K562 (cell line): Measurements from ENCODE around the gene LRRC41. TPM values are rescaled to one million over a fixed set of nuclear protein-coding genes. Genes with fewer than 3 reads are reported as not detected.

Experiments
- ATAC-seq: fragments of 200-7000 bp; cut with Tn5 transposase; 3 replicates; pipeline ENCODE4 v1.9.1; 2020; ENCODE audit warnings: moderate library complexity
- BruUV-seq: library from RNA; stranded (reverse); fragments of 400-500 nt; replicated peaks from 2 replicates; lab custom pipeline; 2021; lab: Mats Ljungman, UMichigan
- CTCF ChIA-PET: fragments of 300-600 bp; formaldehyde crosslinking; extraction: SDS; loops from one replicate; lab custom pipeline; 2021; ENCODE audit warnings: low intra/inter-chr PET ratio; lab: Yijun Ruan, JAX
- POLR2A ChIA-PET: fragments of 300-600, 350-650 bp; sonication (Branson Sonifier 250); formaldehyde crosslinking; extraction: SDS; loops from one replicate; lab custom pipeline; 2021; ENCODE audit warnings: antibody characterized with exemption, inconsistent platforms; lab: Yijun Ruan, JAX
- DNase-seq, 4 experiments: peaks; one replicate each; pipeline versions ENCODE4 v3.0.0 to v3.0.0-alpha.2; 2011 to 2018; ENCODE audit warnings: low spot score in 3 of 4, mixed read lengths in 3 of 4; ENCODE audit errors: extremely low read depth in 1 of 4
- FAIRE-seq: peaks from 2 replicates; lab custom pipeline; 2011; peaks lifted over from hg19 to GRCh38; lab: Jason Lieb, UNC
- H2AFZ ChIP-seq: 2 replicates; pipeline ENCODE4 v1.6.0; 2011; ENCODE audit warnings: low read depth, low read length, control low read depth, inconsistent platforms
- H3K27ac ChIP-seq: fragments of 200-600 bp; 3 replicates; pipeline ENCODE4 v1.8.0; 2011; ENCODE audit warnings: low read depth, mild to moderate bottlenecking, control low read depth, inconsistent platforms, low read length, moderate library complexity, mixed read lengths; ENCODE audit errors: extremely low read depth
- H3K27me3 ChIP-seq, 2 experiments: fragments of 300-600 bp in 1 of 2; 2 replicates in 1 of 2; 3 replicates in 1 of 2; pipeline versions ENCODE4 v1.6.0 to v1.8.0; 2011; ENCODE audit warnings: inconsistent platforms in 2 of 2, low read length in 2 of 2, mild to moderate bottlenecking in 1 of 2, mixed read lengths in 1 of 2, moderate library complexity in 1 of 2; ENCODE audit not compliant: control insufficient read depth in 2 of 2, insufficient read depth in 2 of 2
- H3K36me3 ChIP-seq: fragments of 300-600 bp; 3 replicates; pipeline ENCODE4 v1.8.0; 2011; ENCODE audit warnings: mild to moderate bottlenecking, low read length, inconsistent platforms; ENCODE audit not compliant: control insufficient read depth, insufficient read depth
- H3K4me1 ChIP-seq, 2 experiments: fragments of 200-600 bp in 1 of 2; replicated peaks in 1 of 2; 2 replicates in 1 of 2; 3 replicates in 1 of 2; pipeline versions ENCODE4 v1.5.1 to v1.8.0; 2011; ENCODE audit warnings: inconsistent platforms in 2 of 2, low read length in 2 of 2, mild to moderate bottlenecking in 1 of 2, mixed read lengths in 1 of 2, moderate library complexity in 1 of 2; ENCODE audit not compliant: control insufficient read depth in 2 of 2, insufficient read depth in 2 of 2
- H3K4me2 ChIP-seq: 2 replicates; pipeline ENCODE4 v1.6.1; 2011; ENCODE audit warnings: low read length, control low read depth, inconsistent platforms, mixed read lengths; ENCODE audit not compliant: insufficient read depth
- H3K4me3 ChIP-seq: fragments of 200-600 bp; sonication (generic), shearing (Covaris generic); 2 replicates; pipeline ENCODE4 v1.5.1; 2016; ENCODE audit warnings: control low read depth, inconsistent platforms
- H3K79me2 ChIP-seq: fragments of 200-600 bp; 3 replicates; pipeline ENCODE4 v1.8.0; 2011; ENCODE audit warnings: low read length, inconsistent platforms; ENCODE audit not compliant: control insufficient read depth, insufficient read depth
- H3K9ac ChIP-seq, 2 experiments: 2 replicates each; pipeline versions ENCODE4 v1.6.0 to v1.6.1; 2011; ENCODE audit warnings: low read depth in 2 of 2, low read length in 2 of 2, control low read depth in 1 of 2, inconsistent platforms in 1 of 2, mild to moderate bottlenecking in 1 of 2, mixed read lengths in 1 of 2; ENCODE audit not compliant: insufficient read depth in 1 of 2
- H3K9me1 ChIP-seq: one replicate; pipeline ENCODE4 v1.6.0; 2011; ENCODE audit warnings: inconsistent platforms, mild to moderate bottlenecking, low read length, moderate library complexity; ENCODE audit not compliant: control insufficient read depth, insufficient read depth
- H3K9me3 ChIP-seq: replicated peaks from 2 replicates; pipeline ENCODE4 v1.5.1; 2011; ENCODE audit warnings: low read depth, low read length, inconsistent platforms; ENCODE audit not compliant: control insufficient read depth, insufficient read depth
- H4K20me1 ChIP-seq: replicated peaks from 2 replicates; pipeline ENCODE4 v1.6.1; 2011; ENCODE audit warnings: low read length, inconsistent platforms, mixed read lengths; ENCODE audit not compliant: control insufficient read depth, insufficient read depth
- ARID1B ChIP-seq: fragments of 450-650 bp; IDR thresholded peaks from 2 replicates; pipeline ENCODE4 v1.6.1; 2016; ENCODE audit warnings: antibody characterized with exemption, mild to moderate bottlenecking, inconsistent platforms
- CCAR2 ChIP-seq: fragments of 200-400 bp; formaldehyde crosslinking; IDR thresholded peaks from 2 replicates; pipeline ENCODE4 v1.6.1; 2017; ENCODE audit warnings: mild to moderate bottlenecking, low read depth, low read length
- GABPB1 ChIP-seq: sonication (generic); formaldehyde crosslinking; IDR thresholded peaks from 2 replicates; pipeline ENCODE4 v1.8.0; 2022; ENCODE audit warnings: mild to moderate bottlenecking, missing genetic modification reagents
- HDAC3 ChIP-seq: fragments of 450-650 bp; IDR thresholded peaks from 2 replicates; pipeline ENCODE4 v1.6.1; 2018; ENCODE audit warnings: borderline replicate concordance, mild to moderate bottlenecking, moderate library complexity; ENCODE audit not compliant: partially characterized antibody
- HEY1 ChIP-seq: fragments of 250-450 bp; sonication (Bioruptor Pico); IDR thresholded peaks from 2 replicates; pipeline ENCODE4 v1.5.0; 2020; ENCODE audit warnings: mild to moderate bottlenecking, moderate library complexity, borderline replicate concordance
- ILK ChIP-seq: fragments of 450-650 bp; IDR thresholded peaks from 2 replicates; pipeline ENCODE4 v1.6.1; 2016; ENCODE audit warnings: missing genetic modification characterization, low read depth, mild to moderate bottlenecking, missing compliant biosample characterization, moderate library complexity, borderline replicate concordance
- POLR2AphosphoS2 ChIP-seq: IDR thresholded peaks from 2 replicates; pipeline ENCODE4 v1.6.1; 2012; ENCODE audit warnings: low read length, improper control_type of control experiment
- RBM25 ChIP-seq: fragments of 200-400 bp; formaldehyde crosslinking; IDR thresholded peaks from 2 replicates; pipeline ENCODE4 v1.6.1; 2018; ENCODE audit warnings: low read length, low read depth, moderate library complexity; ENCODE audit not compliant: severe bottlenecking
- SAFB2 ChIP-seq: fragments of 200-400 bp; formaldehyde crosslinking; IDR thresholded peaks from 2 replicates; pipeline ENCODE4 v1.6.1; 2018; ENCODE audit warnings: borderline replicate concordance, low read length, low read depth, moderate library complexity; ENCODE audit not compliant: severe bottlenecking
- THRAP3 ChIP-seq: fragments of 450-650 bp; IDR thresholded peaks from 2 replicates; pipeline ENCODE4 v1.6.1; 2016; ENCODE audit warnings: mild to moderate bottlenecking, inconsistent platforms, borderline replicate concordance
- U2AF1 ChIP-seq: fragments of 200-400 bp; formaldehyde crosslinking; optimal IDR thresholded peaks from 2 replicates; pipeline ENCODE3; 2017; ENCODE audit warnings: mild to moderate bottlenecking, low read depth, low read length, moderate library complexity
- ZFP36 ChIP-seq: fragments of 150-350 bp; IDR thresholded peaks from 2 replicates; pipeline ENCODE4 v1.6.1; 2018; ENCODE audit warnings: low read length, low read depth; ENCODE audit not compliant: partially characterized antibody
- ZNF224 ChIP-seq: sonication (generic); formaldehyde crosslinking; IDR thresholded peaks from 2 replicates; pipeline ENCODE4 v1.8.0; 2022; ENCODE audit warnings: mild to moderate bottlenecking, missing genetic modification reagents
- ZNF277 ChIP-seq: fragments of 250-450 bp; sonication (Bioruptor Pico); IDR thresholded peaks from 2 replicates; pipeline ENCODE4 v1.8.0; 2022; ENCODE audit warnings: inconsistent platforms, mild to moderate bottlenecking, moderate library complexity, borderline replicate concordance
- ZNF282 ChIP-seq: sonication (generic); formaldehyde crosslinking; IDR thresholded peaks from 2 replicates; pipeline ENCODE4 v1.8.1; 2023; ENCODE audit warnings: missing genetic modification reagents
- ZNF347 ChIP-seq: fragments of 450-650 bp; formaldehyde crosslinking; IDR thresholded peaks from 2 replicates; pipeline ENCODE4 v1.4.0; 2020; ENCODE audit warnings: low read depth, mild to moderate bottlenecking, moderate library complexity
- ZNF436 ChIP-seq: fragments of 250-450, 450-650 bp; sonication (Bioruptor Pico); formaldehyde crosslinking; IDR thresholded peaks from 2 replicates; pipeline ENCODE4 v1.7.0; 2020; ENCODE audit warnings: mild to moderate bottlenecking
- ZNF444 ChIP-seq: fragments of 250-450 bp; sonication (Bioruptor Pico); IDR thresholded peaks from 2 replicates; pipeline ENCODE4 v1.4.0; 2020; ENCODE audit warnings: mild to moderate bottlenecking, moderate library complexity
- ZNF780A ChIP-seq: fragments of 250-450 bp; sonication (Bioruptor Pico); IDR thresholded peaks from 2 replicates; pipeline ENCODE4 v1.5.0; 2021; ENCODE audit warnings: mild to moderate bottlenecking
- ZNF79 ChIP-seq: fragments of 250-450 bp; sonication (Bioruptor Pico); IDR thresholded peaks from 2 replicates; pipeline ENCODE4 v1.4.0; 2020; ENCODE audit warnings: low read depth, mild to moderate bottlenecking, moderate library complexity
- WGBS: fragments of 100-300 bp; shearing (Covaris generic); methylation state at CpG from one replicate; pipeline ENCODE4 v1.1.6; 2016; ENCODE audit warnings: low coverage, mixed read lengths; ENCODE audit not compliant: insufficient coverage; ENCODE audit errors: missing lambda C conversion rate; 5-methylcytosine and 5-hydroxymethylcytosine counted together
- in situ Hi-C: fragments of 300-500 bp; cut with MboI; formaldehyde crosslinking; loops from 4 replicates; pipeline ENCODE4 v1.15.0; 2018; ENCODE audit warnings: inconsistent platforms, mixed read lengths
- intact Hi-C: fragments of 100-400 bp; cut with micrococcal nuclease; formaldehyde crosslinking; loops from 2 replicates; pipeline ENCODE4 v1.14.2; 2022
- polyA plus RNA-seq, 8 experiments: library from polyadenylated mRNA; depleted of rRNA in 4 of 8; stranded (reverse) in 5 of 8; unstranded in 3 of 8; fragments of >200 nt; fragmentation: Nextera tagmentation in 2 of 8; fragmentation: Illumina TruSeq in 1 of 8; extraction: Ambion mirVana in 2 of 8; extraction: Trizol in 1 of 8; gene quantifications; 2 replicates each; pipeline versions ENCODE4 v1.2.1 to v1.2.3, GENCODE V29; 2011 to 2014; ENCODE audit warnings: inconsistent platforms in 1 of 8, missing spikeins in 1 of 8
- total RNA-seq, 7 experiments: library from RNA; depleted of rRNA in 6 of 7; stranded (reverse); fragments of >200 nt in 6 of 7; fragmentation: Illumina TruSeq in 2 of 7; extraction: Trizol in 2 of 7; gene quantifications; 2 replicates each; pipeline versions ENCODE4 v1.2.1 to v1.2.3, GENCODE V29; 2011 to 2021; ENCODE audit warnings: low replicate concordance in 1 of 7
- TF ChIP-seq, protein P1 (sequence below): IDR thresholded peaks from 2 replicates; pipeline ENCODE4 v1.6.1; 2012; ENCODE audit warnings: low read depth, low read length, improper control_type of control experiment, borderline replicate concordance

LRRC41 gene
- total and polyA plus RNA-seq, 9 of the 15 experiments (the other 6 are each of a cell fraction or from before 2014, with no cell fraction given): 10.5 to 64.7 (median 44.2) TPM

DNA sequence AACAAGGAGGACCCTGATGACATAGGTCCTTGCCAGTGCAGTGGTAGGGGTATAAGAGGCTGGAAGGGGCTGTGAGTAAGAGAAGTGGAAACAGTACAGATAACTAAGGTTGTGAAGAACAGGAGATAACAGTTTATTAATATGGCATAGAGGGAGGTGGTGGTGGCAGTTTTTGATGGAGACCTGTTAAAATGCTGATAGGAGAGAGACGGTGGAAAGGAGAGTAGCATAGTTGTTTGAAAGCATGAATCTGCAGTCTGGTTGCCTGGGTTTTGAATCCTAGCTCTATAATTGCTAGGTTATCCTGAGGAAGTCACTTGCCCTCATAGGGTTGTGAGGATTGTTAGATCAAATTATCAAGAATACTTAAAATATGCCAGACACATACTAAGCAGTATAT lies 19.4 kb downstream of the LRRC41 start (continued):
- TF ChIP-seq, protein P1, sequence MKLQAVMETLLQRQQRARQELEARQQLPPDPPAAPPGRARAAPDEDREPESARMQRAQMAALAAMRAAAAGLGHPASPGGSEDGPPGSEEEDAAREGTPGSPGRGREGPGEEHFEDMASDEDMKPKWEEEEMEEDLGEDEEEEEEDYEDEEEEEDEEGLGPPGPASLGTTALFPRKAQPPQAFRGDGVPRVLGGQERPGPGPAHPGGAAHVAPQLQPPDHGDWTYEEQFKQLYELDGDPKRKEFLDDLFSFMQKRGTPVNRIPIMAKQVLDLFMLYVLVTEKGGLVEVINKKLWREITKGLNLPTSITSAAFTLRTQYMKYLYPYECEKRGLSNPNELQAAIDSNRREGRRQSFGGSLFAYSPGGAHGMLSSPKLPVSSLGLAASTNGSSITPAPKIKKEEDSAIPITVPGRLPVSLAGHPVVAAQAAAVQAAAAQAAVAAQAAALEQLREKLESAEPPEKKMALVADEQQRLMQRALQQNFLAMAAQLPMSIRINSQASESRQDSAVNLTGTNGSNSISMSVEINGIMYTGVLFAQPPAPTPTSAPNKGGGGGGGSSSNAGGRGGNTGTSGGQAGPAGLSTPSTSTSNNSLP: no peak
- TF ChIP-seq HEY1 (CRISPR knock-in tag): no peak
- TF ChIP-seq GABPB1 (CRISPR knock-in tag): no peak
- no peak for TF ChIP-seq THRAP3
- peak; percentile 19; the same call in 1 of the 2 replicates for TF ChIP-seq ARID1B
- no peak for TF ChIP-seq SAFB2
- no peak for TF ChIP-seq ZNF224 (CRISPR knock-in tag)
- TF ChIP-seq ZFP36: no peak

GRCh38 chr1:46281021-46281420 lies 22.4 kb downstream of the LRRC41 start:
- in situ Hi-C loops: no loop called here
- TF ChIP-seq ILK (tag) (no peak), ZNF79 (no peak), U2AF1 (no peak), ZNF282 (CRISPR knock-in tag) (no peak), ZNF780A (no peak), ZNF436 (CRISPR knock-in tag) (no peak), ZNF444 (CRISPR knock-in tag) (no peak), POLR2AphosphoS2 (peak; percentile 63; the same call in 1 of the 2 replicates), HDAC3 (no peak), RBM25 (no peak), CCAR2 (no peak), ZNF277 (no peak), ZNF347 (CRISPR knock-in tag) (no peak)

More at GRCh38 chr1:46281021-46281420, 22.4 kb downstream of the LRRC41 start:
- BruUV-seq: no TSS peak
- Histone ChIP-seq H2AFZ (no peak overlapping the region), H3K36me3 (peaks cover 95% of the 10 kb centered on the region), H3K27me3 (no peaks in the 10 kb centered on the region), H3K9me3 (no peaks in the 10 kb centered on the region), H3K4me3 (no peak overlapping the region), H3K9ac (peak overlapping the region in 1 of 2 experiments; percentile 67; a peak in 1 of 4 replicates), H4K20me1 (no peaks in the 10 kb centered on the region), H3K4me2 (no peak overlapping the region), H3K4me1 (peaks cover 20 to 27% of the 10 kb centered on the region in 2 experiments; a peak in 4 of 5 replicates), H3K27ac (no peak overlapping the region), H3K79me2 (no peaks in the 10 kb centered on the region), H3K9me1 (peaks cover 9% of the 10 kb centered on the region)
- intact Hi-C loops: loop anchor here (10.0 kb wide), 1 partner anchor 64 kb away; the partner anchor contains the start of gene NSUN4
- DNase-seq (no peak), ATAC-seq (no peak; the same call in 2 of the 3 replicates), FAIRE-seq (no peak)
- POLR2A ChIA-PET: interaction anchor here (0.6 to 22.6 kb wide), 8 partner anchors 0 to 66 kb away, joined by 3 to 410 read pairs (median 4); no protein-coding TSS in a partner anchor
- CTCF ChIA-PET: no interaction called here
- 93% methylated on average over 13 of the region's 14 CpGs for WGBS
